Aorta (tissue), 5 donors: ENCODE measurements around the gene FBXW11. TPM values are rescaled to one million over a fixed set of nuclear protein-coding genes. Genes with fewer than 3 reads are reported as not detected.

Source experiments
- ATAC-seq: fragments of 200-7000 bp; cut with Tn5 transposase; one replicate; pipeline ENCODE4 v1.9.1; 2022; ENCODE audit warnings: moderate library complexity; ENCODE audit not compliant: low FRiP score
- DNase-seq, 2 donors: peaks; one replicate each; pipeline ENCODE4 v3.0.0-alpha.2; 2020
- H3K27ac ChIP-seq, 2 donors: one replicate each; pipeline ENCODE4 v1.5.1; 2013; ENCODE audit warnings: low read length in 2 of 2, mild to moderate bottlenecking in 2 of 2, moderate library complexity in 2 of 2, control low read depth in 1 of 2, inconsistent platforms in 1 of 2, low read depth in 1 of 2
- H3K27me3 ChIP-seq, 2 donors: one replicate each; pipeline ENCODE4 v1.6.1; 2013; ENCODE audit warnings: control low read depth in 1 of 2, low read length in 1 of 2, mild to moderate bottlenecking in 1 of 2, moderate library complexity in 1 of 2; ENCODE audit not compliant: insufficient read depth in 2 of 2, control insufficient read depth in 1 of 2
- H3K36me3 ChIP-seq, 2 donors: one replicate each; pipeline ENCODE4 v1.6.1; 2013; ENCODE audit warnings: control low read depth in 1 of 2, low read length in 1 of 2, mild to moderate bottlenecking in 1 of 2; ENCODE audit not compliant: insufficient read depth in 2 of 2, control insufficient read depth in 1 of 2
- H3K4me1 ChIP-seq, 2 donors: one replicate each; pipeline ENCODE4 v1.6.1; 2013; ENCODE audit warnings: low read length in 2 of 2, control low read depth in 1 of 2, mild to moderate bottlenecking in 1 of 2, moderate library complexity in 1 of 2; ENCODE audit not compliant: insufficient read depth in 2 of 2, control insufficient read depth in 1 of 2
- H3K4me3 ChIP-seq, 2 donors: one replicate each; pipeline ENCODE4 v1.5.1; 2013; ENCODE audit warnings: low read length in 2 of 2, control low read depth in 1 of 2, mild to moderate bottlenecking in 1 of 2
- H3K9me3 ChIP-seq: one replicate; pipeline ENCODE4 v1.6.1; 2013; ENCODE audit warnings: mild to moderate bottlenecking, low read length; ENCODE audit not compliant: control insufficient read depth
- WGBS, 2 donors: extraction: QIAGEN DNeasy Blood & Tissue Kit; methylation state at CpG; one replicate each; pipeline ENCODE4 v1.1.7; 2013; 5-methylcytosine and 5-hydroxymethylcytosine counted together
- intact Hi-C, 2 donors: fragments of 100-400 bp; cut with DNase I; formaldehyde crosslinking; loops; one replicate each; pipeline versions ENCODE4 v1.14.2 to v1.15.0; 2022
- polyA plus RNA-seq, 2 donors: library from polyadenylated mRNA; stranded (reverse); fragments of 200-250 nt; gene quantifications; one replicate each; pipeline ENCODE4 v1.2.3, GENCODE V29; 2013
- total RNA-seq, 2 donors: library from RNA; stranded (reverse); fragmentation: NEBNext Ultra II Directional; extraction: Animal tissue kit (Norgen Biotek cat#: 25700); gene quantifications; one replicate each; pipeline ENCODE4 v1.2.1, GENCODE V29; 2021
- donor health status: healthy with polysubstance abuse.
- donor health status: Bipolar disorder and iron deficiency.
- donor health status: DM: no; HTN: no; CAD: no.
- donor health status: DM: no; HTN: no; CAD: no.
- donor health status: DM: yes; HTN: yes; CAD: no.

The FBXW11 gene
- total and polyA plus RNA-seq, 4 donors = 13.5 to 64.0 (median 40.9) TPM

GRCh38 chr5:171914726-171915338 is 91.6 kb downstream of the FBXW11 start:
- intact Hi-C loops = loop anchor here (5.0 to 10.0 kb wide), 3 partner anchors 92 to 270 kb away; partner anchors contain the start of genes FBXW11 (in 1 of the 2) and STK10 (in 1 of the 2)

DNA sequence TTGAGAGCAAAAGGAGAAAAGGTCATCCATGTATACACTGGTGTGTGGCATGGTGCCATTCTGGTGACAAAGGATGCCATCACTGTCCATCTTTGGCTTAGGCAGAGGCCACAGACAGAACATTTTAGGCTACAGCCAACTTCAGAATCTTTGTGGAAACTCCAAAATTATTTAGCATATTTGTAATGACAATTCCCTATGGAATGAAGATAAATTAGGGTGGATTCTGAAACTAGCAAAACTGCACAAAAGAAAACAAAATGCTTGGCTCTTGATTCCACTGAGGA is 92.5 kb downstream of the FBXW11 start:
- no peaks in the 10 kb centered on the region for H3K9me3 ChIP-seq
- ATAC-seq (no peak), DNase-seq (no peak)
- peaks cover 2 to 8% of the 10 kb centered on the region in 2 donors for H3K4me1 ChIP-seq
- intact Hi-C loops = loop anchor here (2.0 to 10.0 kb wide), 4 partner anchors 93 to 271 kb away; partner anchors contain the start of genes FBXW11 (in 1 of the 2) and STK10 (in 1 of the 2)
- no peak overlapping the region for H3K4me3 ChIP-seq
- H3K27me3 ChIP-seq = no peaks in the 10 kb centered on the region
- H3K36me3 ChIP-seq = no peaks in the 10 kb centered on the region
- no peak overlapping the region for H3K27ac ChIP-seq

More at GRCh38 chr5:171914726-171915338, 91.6 kb downstream of the FBXW11 start:
- Histone ChIP-seq H3K4me3 (no peak overlapping the region), H3K36me3 (no peaks in the 10 kb centered on the region), H3K27ac (no peak overlapping the region), H3K9me3 (no peaks in the 10 kb centered on the region), H3K4me1 (peaks cover 2 to 8% of the 10 kb centered on the region in 2 donors), H3K27me3 (no peaks in the 10 kb centered on the region)
- ATAC-seq (no peak), DNase-seq (no peak)
- 88 to 90% methylated on average over 5 of the region's 5 CpGs for WGBS, 2 donors

DNA sequence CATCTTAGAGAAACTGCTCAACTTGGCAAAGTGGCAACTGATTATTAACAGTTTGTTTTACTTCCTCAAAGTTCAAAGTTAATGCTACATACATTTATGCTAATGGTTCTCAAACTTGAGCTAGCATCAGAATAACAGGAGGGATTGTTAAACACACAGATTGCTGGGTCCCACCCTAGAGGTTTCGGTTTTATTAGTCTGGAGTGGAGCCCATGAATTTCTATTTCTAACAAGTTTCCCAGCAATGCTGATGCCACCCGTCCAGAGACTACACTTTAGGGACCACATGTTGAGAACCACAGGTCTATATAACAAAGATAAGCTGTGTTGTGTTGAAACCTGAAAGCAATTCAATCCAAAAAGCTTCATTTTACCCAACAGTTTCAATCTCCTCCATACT is 95.3 kb downstream of the FBXW11 start:
- WGBS, 2 donors = 41 to 44% methylated on average over 2 of the region's 2 CpGs
- ATAC-seq (no peak), DNase-seq (no peak)
- no peaks in the 10 kb centered on the region for H3K9me3 ChIP-seq
- H3K4me3 ChIP-seq = no peak overlapping the region
- H3K27ac ChIP-seq = no peak overlapping the region
- no peaks in the 10 kb centered on the region for H3K27me3 ChIP-seq
- H3K36me3 ChIP-seq = no peaks in the 10 kb centered on the region
- intact Hi-C loops = loop anchor here (5.0 to 10.0 kb wide), 3 partner anchors 96 to 274 kb away; partner anchors contain the start of genes FBXW11 (in 1 of the 2) and STK10 (in 1 of the 2)
- peaks cover 1 to 5% of the 10 kb centered on the region in 2 donors for H3K4me1 ChIP-seq

DNA sequence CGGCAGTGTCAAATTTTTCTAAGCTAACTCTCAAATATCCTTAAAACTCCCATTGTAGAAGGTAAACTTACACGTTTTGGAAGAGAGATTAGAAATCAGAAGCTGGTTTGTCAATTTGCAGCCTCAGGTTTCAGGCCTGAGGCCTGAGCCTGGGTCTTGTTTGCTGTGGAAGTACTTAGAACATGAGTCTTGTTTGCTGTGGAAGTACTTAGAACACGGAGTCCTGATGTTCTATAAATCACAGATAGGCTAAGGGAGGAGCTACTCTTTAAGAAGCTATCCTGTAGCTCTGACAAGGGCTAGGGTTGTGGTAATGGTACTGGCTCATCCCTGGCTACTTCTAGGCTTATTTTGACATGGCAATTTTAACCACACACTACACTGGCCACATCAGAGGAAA is 97.8 kb downstream of the FBXW11 start:
- H3K27me3 ChIP-seq = no peaks in the 10 kb centered on the region
- intact Hi-C loops = loop anchor here (2.0 to 5.0 kb wide), 2 partner anchors 280 to 491 kb away; partner anchors contain the start of gene FGF18 (in 1 of the 2)
- peaks cover 0 to 1% of the 10 kb centered on the region in 2 donors for H3K4me1 ChIP-seq
- no peak overlapping the region for H3K27ac ChIP-seq
- H3K4me3 ChIP-seq = no peak overlapping the region
- no peaks in the 10 kb centered on the region for H3K9me3 ChIP-seq
- H3K36me3 ChIP-seq = no peaks in the 10 kb centered on the region
- 81% methylated on average over 3 of the region's 3 CpGs for WGBS, 2 donors
- DNase-seq (no peak), ATAC-seq (no peak)

GRCh38 chr5:171907725-171908343 is 98.6 kb downstream of the FBXW11 start:
- no peaks in the 10 kb centered on the region for H3K36me3 ChIP-seq
- intact Hi-C loops = loop anchor here (2.0 to 5.0 kb wide), 3 partner anchors 279 to 491 kb away; partner anchors contain the start of gene FGF18 (in 2 of the 2)
- H3K4me1 ChIP-seq = peaks cover 0 to 1% of the 10 kb centered on the region in 2 donors
- no peaks in the 10 kb centered on the region for H3K9me3 ChIP-seq
- ATAC-seq (peak; percentile 72), DNase-seq (no peak)
- no peak overlapping the region for H3K27ac ChIP-seq
- 24 to 27% methylated on average over 4 of the region's 4 CpGs for WGBS, 2 donors
- no peaks in the 10 kb centered on the region for H3K27me3 ChIP-seq
- no peak overlapping the region for H3K4me3 ChIP-seq

- intact Hi-C loops = loop anchor here (2.0 to 5.0 kb wide), 2 partner anchors 488 to 490 kb away; partner anchors contain the start of gene FGF18 (in 2 of the 2)
- H3K4me3 ChIP-seq = no peak overlapping the region
- WGBS, 2 donors = 84 to 86% methylated on average over 7 of the region's 7 CpGs
- H3K9me3 ChIP-seq = no peaks in the 10 kb centered on the region
- H3K4me1 ChIP-seq = peaks cover 0 to 1% of the 10 kb centered on the region in 2 donors
- H3K27me3 ChIP-seq = no peaks in the 10 kb centered on the region
- DNase-seq = no peak
- H3K27ac ChIP-seq = no peak overlapping the region
- ATAC-seq = no peak
- no peaks in the 10 kb centered on the region for H3K36me3 ChIP-seq
Observed at GRCh38 chr5:171906703-171907590, 99.5 kb downstream of the FBXW11 start.

DNA sequence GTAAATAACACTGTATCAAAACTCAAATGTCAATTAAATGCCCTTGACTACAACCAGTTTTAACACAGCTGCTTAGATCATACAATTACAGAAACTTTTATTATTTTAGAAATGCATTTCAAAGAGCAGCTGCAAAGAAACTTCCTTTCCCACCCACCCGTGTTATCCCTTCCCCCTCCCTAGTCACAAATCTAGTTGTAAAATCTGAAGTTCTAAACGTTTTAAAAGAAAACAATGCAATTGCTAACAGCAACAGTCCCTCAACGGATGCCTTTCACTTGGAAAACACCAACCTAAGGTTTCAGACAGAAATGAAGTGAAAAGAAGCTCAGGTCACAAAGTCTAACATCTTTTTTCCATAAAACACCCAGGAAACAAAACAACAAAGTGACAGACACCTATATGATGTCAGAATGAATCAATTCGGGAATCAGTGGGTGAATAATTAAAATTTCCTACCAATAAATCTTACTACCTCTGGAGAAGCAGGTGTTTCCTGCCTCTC is 100.3 kb downstream of the FBXW11 start:
- Histone ChIP-seq H3K27me3 (no peaks in the 10 kb centered on the region), H3K36me3 (no peaks in the 10 kb centered on the region), H3K9me3 (no peaks in the 10 kb centered on the region), H3K4me3 (no peak overlapping the region), H3K4me1 (peaks cover 0 to 1% of the 10 kb centered on the region in 2 donors), H3K27ac (no peak overlapping the region)
- intact Hi-C loops = loop anchor here (2.0 to 5.0 kb wide), 2 partner anchors 487 to 489 kb away; partner anchors contain the start of gene FGF18 (in 2 of the 2)
- DNase-seq (no peak), ATAC-seq (no peak)
- 40 to 42% methylated on average over 4 of the region's 4 CpGs for WGBS, 2 donors

- no peak for DNase-seq
- intact Hi-C loops = loop anchor here in 1 of 2 donors (5.0 kb wide), 1 partner anchor 488 kb away; the partner anchor contains the start of gene FGF18
- Histone ChIP-seq H3K9me3 (no peaks in the 10 kb centered on the region), H3K36me3 (no peaks in the 10 kb centered on the region), H3K4me1 (peaks cover 0 to 1% of the 10 kb centered on the region in 2 donors), H3K27ac (no peak overlapping the region), H3K27me3 (no peaks in the 10 kb centered on the region), H3K4me3 (no peak overlapping the region)
- ATAC-seq = no peak
Observed at GRCh38 chr5:171904886-171905285, 101.6 kb downstream of the FBXW11 start.
